ENCODE measurements around the gene NAALADL2. TPM values are rescaled to one million over a fixed set of nuclear protein-coding genes. Genes with fewer than 3 reads are reported as not detected.

The NAALADL2 gene
- polyA plus RNA-seq, 2 of the 4 experiments (the other 2 are of a cell fraction), result 0.09 to 0.28 TPM

DNA sequence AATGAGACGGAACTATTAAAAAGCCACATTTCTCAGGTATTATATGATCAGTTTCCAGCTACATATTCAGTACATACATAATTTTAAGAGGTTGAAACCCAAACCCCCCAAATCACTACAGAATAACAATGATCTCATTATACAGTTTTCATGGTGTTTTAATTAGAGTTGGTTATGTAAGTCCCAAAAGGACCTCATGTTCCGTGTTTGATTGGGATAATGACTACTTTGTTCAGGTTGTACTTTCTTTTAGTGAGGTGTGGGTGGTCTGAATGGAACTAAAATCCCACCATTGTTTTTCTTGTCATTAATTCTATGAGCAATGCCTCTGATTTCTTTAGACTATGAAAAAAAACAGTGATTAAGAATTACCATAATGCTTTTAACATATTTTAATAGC is 905.6 kb downstream of the NAALADL2 start:
- DNase-seq (ENCODE audit: low read depth in 1 of 2, low spot score in 1 of 2) (no peak), ATAC-seq (no peak), FAIRE-seq (no peak)
- H3K4me2 ChIP-seq, result no peak overlapping the region
- H3K9me3 ChIP-seq, result no peaks in the 10 kb centered on the region
- H3K4me3 ChIP-seq, result no peak overlapping the region
- no peak for TF ChIP-seq ZNF302 (CRISPR knock-in tag; IDR thresholded peaks at IDR 0.05)
- TF ChIP-seq POLR2A (IDR thresholded peaks at IDR 0.05; ENCODE audit: low read length), result no peak
- TF ChIP-seq RARB (CRISPR knock-in tag; IDR thresholded peaks at IDR 0.05), result no peak
- TF ChIP-seq ZFP36 (IDR thresholded peaks at IDR 0.05; ENCODE audit: borderline replicate concordance, partially characterized antibody), result no peak
- TF ChIP-seq EHMT2 (IDR thresholded peaks at IDR 0.05; ENCODE audit: low read depth), result no peak
- no peak for TF ChIP-seq MAZ (IDR thresholded peaks at IDR 0.05; ENCODE audit: borderline replicate concordance, low read depth, low read length)
- no peak for TF ChIP-seq RNF2 (IDR thresholded peaks at IDR 0.05; ENCODE audit: borderline replicate concordance, low read depth)
- no peak for TF ChIP-seq FOSB (CRISPR knock-in tag; IDR thresholded peaks at IDR 0.05)
- no peak for TF ChIP-seq ZSCAN20 (CRISPR knock-in tag; IDR thresholded peaks at IDR 0.05)
- no peak for TF ChIP-seq EP300 (IDR thresholded peaks at IDR 0.05)
- no peak for TF ChIP-seq HDAC2 (IDR thresholded peaks at IDR 0.05)
- TF ChIP-seq, protein P1, sequence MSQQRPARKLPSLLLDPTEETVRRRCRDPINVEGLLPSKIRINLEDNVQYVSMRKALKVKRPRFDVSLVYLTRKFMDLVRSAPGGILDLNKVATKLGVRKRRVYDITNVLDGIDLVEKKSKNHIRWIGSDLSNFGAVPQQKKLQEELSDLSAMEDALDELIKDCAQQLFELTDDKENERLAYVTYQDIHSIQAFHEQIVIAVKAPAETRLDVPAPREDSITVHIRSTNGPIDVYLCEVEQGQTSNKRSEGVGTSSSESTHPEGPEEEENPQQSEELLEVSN (IDR thresholded peaks at IDR 0.05; ENCODE audit: borderline replicate concordance, low read depth), result no peak
- 67% methylated on average over 2 of the region's 2 CpGs for WGBS (ENCODE audit: missing lambda C conversion rate)
- H3K27ac ChIP-seq, result no peak overlapping the region
- no peaks in the 10 kb centered on the region for H3K4me1 ChIP-seq
- POLR2A ChIA-PET, result no interaction called here
- CTCF ChIA-PET, result no interaction called here

DNA sequence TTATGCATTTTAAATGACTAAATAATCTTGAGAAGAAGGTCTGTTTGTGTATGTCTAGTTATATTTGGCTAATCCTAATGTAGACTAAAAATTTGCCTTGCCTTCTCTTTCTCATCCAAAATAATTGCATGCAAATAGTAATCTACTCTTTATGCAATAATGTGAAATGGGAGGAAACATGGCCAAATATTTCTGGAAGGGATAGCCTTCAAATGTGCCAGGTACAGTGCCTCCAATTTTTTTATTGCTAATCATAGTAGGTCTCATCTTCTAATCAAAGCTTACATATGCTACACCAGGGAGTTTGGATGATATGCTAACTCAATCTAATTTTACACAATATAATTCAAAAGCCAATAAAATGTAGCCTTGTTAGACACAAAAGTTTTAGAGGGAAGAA is 911.3 kb downstream of the NAALADL2 start:
- no peak for ATAC-seq
- no peak overlapping the region for H3K27ac ChIP-seq
- TF ChIP-seq HOXB5 (CRISPR knock-in tag; IDR thresholded peaks at IDR 0.05), result no peak
- no peak for TF ChIP-seq MAFK (IDR thresholded peaks at IDR 0.05; ENCODE audit: partially characterized antibody)
- TF ChIP-seq, protein P2, sequence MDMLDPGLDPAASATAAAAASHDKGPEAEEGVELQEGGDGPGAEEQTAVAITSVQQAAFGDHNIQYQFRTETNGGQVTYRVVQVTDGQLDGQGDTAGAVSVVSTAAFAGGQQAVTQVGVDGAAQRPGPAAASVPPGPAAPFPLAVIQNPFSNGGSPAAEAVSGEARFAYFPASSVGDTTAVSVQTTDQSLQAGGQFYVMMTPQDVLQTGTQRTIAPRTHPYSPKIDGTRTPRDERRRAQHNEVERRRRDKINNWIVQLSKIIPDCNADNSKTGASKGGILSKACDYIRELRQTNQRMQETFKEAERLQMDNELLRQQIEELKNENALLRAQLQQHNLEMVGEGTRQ (IDR thresholded peaks at IDR 0.05), result no peak
- TF ChIP-seq HEYL (CRISPR knock-in tag; IDR thresholded peaks at IDR 0.05), result no peak
- TF ChIP-seq HDAC2 (IDR thresholded peaks at IDR 0.05), result no peak
- no peak for TF ChIP-seq SREBF2 (IDR thresholded peaks at IDR 0.05)
- TF ChIP-seq BHLHE40 (IDR thresholded peaks at IDR 0.05; ENCODE audit: low read depth, low read length), result no peak
- H3K4me1 ChIP-seq, result no peaks in the 10 kb centered on the region
- ChIA-PET POLR2A (no interaction called here), CTCF (no interaction called here)
- no peak overlapping the region for H3K4me3 ChIP-seq
- H3K9me3 ChIP-seq, result no peaks in the 10 kb centered on the region
- H3K4me2 ChIP-seq, result no peak overlapping the region
- no peak for FAIRE-seq
- DNase-seq (ENCODE audit: low read depth in 1 of 2, low spot score in 1 of 2), result no peak

DNA sequence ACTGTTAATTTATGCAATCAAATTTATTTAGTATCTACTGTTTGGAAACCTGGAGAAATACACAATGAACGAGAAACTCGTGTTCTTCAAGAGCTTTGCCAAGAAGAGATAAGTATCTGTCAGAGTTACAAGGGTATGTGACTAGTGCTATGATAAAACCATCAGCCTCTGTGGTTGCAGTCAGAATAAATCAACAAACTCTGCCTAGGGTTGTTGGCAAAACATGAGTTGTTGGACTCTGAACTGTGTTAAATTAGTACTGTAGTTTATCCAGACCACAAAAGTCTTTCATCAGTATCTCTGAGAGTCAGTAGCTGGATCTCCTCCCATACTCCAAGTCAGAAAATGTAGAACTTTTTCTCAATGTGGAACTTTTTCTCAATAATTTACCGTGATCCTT is 918.4 kb downstream of the NAALADL2 start:
- CTCF ChIA-PET, result no interaction called here
- Histone ChIP-seq H3K27ac (no peak overlapping the region), H3K4me2 (no peak overlapping the region), H3K4me1 (no peaks in the 10 kb centered on the region), H3K4me3 (no peak overlapping the region), H3K9me3 (no peaks in the 10 kb centered on the region)
- DNase-seq (ENCODE audit: low read depth in 1 of 2, low spot score in 1 of 2) (no peak), ATAC-seq (no peak), FAIRE-seq (no peak)
- 15% methylated on average over 3 of the region's 3 CpGs for WGBS (ENCODE audit: missing lambda C conversion rate)
- TF ChIP-seq, protein P3, sequence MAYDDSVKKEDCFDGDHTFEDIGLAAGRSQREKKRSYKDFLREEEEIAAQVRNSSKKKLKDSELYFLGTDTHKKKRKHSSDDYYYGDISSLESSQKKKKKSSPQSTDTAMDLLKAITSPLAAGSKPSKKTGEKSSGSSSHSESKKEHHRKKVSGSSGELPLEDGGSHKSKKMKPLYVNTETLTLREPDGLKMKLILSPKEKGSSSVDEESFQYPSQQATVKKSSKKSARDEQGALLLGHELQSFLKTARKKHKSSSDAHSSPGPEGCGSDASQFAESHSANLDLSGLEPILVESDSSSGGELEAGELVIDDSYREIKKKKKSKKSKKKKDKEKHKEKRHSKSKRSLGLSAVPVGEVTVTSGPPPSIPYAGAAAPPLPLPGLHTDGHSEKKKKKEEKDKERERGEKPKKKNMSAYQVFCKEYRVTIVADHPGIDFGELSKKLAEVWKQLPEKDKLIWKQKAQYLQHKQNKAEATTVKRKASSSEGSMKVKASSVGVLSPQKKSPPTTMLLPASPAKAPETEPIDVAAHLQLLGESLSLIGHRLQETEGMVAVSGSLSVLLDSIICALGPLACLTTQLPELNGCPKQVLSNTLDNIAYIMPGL (CRISPR knock-in tag; IDR thresholded peaks at IDR 0.05; ENCODE audit: borderline replicate concordance), result no peak
- no peak for TF ChIP-seq TFCP2L1 (CRISPR knock-in tag; IDR thresholded peaks at IDR 0.05)
- no peak for TF ChIP-seq MAFK (IDR thresholded peaks at IDR 0.05; ENCODE audit: partially characterized antibody)
- no peak for TF ChIP-seq GATA3 (IDR thresholded peaks at IDR 0.05; ENCODE audit: borderline replicate concordance)
- TF ChIP-seq, protein P4, sequence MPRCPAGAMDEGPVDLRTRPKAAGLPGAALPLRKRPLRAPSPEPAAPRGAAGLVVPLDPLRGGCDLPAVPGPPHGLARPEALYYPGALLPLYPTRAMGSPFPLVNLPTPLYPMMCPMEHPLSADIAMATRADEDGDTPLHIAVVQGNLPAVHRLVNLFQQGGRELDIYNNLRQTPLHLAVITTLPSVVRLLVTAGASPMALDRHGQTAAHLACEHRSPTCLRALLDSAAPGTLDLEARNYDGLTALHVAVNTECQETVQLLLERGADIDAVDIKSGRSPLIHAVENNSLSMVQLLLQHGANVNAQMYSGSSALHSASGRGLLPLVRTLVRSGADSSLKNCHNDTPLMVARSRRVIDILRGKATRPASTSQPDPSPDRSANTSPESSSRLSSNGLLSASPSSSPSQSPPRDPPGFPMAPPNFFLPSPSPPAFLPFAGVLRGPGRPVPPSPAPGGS (IDR thresholded peaks at IDR 0.05), result no peak
- TF ChIP-seq RFX5 (IDR thresholded peaks at IDR 0.05), result no peak
- no peak for TF ChIP-seq HOXA7 (CRISPR knock-in tag; IDR thresholded peaks at IDR 0.05)
- TF ChIP-seq HOXB5 (CRISPR knock-in tag; IDR thresholded peaks at IDR 0.05), result no peak
- TF ChIP-seq, protein P5, sequence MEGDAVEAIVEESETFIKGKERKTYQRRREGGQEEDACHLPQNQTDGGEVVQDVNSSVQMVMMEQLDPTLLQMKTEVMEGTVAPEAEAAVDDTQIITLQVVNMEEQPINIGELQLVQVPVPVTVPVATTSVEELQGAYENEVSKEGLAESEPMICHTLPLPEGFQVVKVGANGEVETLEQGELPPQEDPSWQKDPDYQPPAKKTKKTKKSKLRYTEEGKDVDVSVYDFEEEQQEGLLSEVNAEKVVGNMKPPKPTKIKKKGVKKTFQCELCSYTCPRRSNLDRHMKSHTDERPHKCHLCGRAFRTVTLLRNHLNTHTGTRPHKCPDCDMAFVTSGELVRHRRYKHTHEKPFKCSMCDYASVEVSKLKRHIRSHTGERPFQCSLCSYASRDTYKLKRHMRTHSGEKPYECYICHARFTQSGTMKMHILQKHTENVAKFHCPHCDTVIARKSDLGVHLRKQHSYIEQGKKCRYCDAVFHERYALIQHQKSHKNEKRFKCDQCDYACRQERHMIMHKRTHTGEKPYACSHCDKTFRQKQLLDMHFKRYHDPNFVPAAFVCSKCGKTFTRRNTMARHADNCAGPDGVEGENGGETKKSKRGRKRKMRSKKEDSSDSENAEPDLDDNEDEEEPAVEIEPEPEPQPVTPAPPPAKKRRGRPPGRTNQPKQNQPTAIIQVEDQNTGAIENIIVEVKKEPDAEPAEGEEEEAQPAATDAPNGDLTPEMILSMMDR (IDR thresholded peaks at IDR 0.05), result no peak
- no peak for TF ChIP-seq ZFP36 (IDR thresholded peaks at IDR 0.05; ENCODE audit: borderline replicate concordance, partially characterized antibody)
- no peak for TF ChIP-seq NFE2L2 (conservative IDR thresholded peaks at IDR 0.05; ENCODE audit: low read length)
- no peak for TF ChIP-seq ESRRA (IDR thresholded peaks at IDR 0.05; ENCODE audit: borderline replicate concordance, low read length)
- no peak for TF ChIP-seq CBX2 (IDR thresholded peaks at IDR 0.05; ENCODE audit: borderline replicate concordance, low read depth)
- TF ChIP-seq FOXS1 (CRISPR knock-in tag; IDR thresholded peaks at IDR 0.05), result no peak
- TF ChIP-seq, protein P6, sequence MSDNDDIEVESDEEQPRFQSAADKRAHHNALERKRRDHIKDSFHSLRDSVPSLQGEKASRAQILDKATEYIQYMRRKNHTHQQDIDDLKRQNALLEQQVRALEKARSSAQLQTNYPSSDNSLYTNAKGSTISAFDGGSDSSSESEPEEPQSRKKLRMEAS (IDR thresholded peaks at IDR 0.05), result no peak
- POLR2A ChIA-PET, result no interaction called here

Measured in A549 (cell line).